ENCODE results near the gene LILRB1. TPM values are rescaled to one million over a fixed set of nuclear protein-coding genes. Genes with fewer than 3 reads are reported as not detected.

Gene LILRB1
- total RNA-seq, 4 donors from 2014 or later = 0.59 to 15.3 (median 3.4) TPM

GRCh38 chr19:54644056-54644455, 13.8 kb downstream of the LILRB1 start:
- 64 to 65% methylated on average over 5 of the region's 5 CpGs for WGBS, 2 donors
- no peaks in the 10 kb centered on the region for H3K4me1 ChIP-seq
- no peak overlapping the region for H3K4me3 ChIP-seq
- TF ChIP-seq EP300 (IDR thresholded peaks at IDR 0.05) (peak in 1 of 2 donors; percentile 11), POLR2A (IDR thresholded peaks at IDR 0.05) (no peak)
- H3K27me3 ChIP-seq = no peaks in the 10 kb centered on the region
- no peaks in the 10 kb centered on the region for H3K36me3 ChIP-seq
- H3K9me3 ChIP-seq = no peaks in the 10 kb centered on the region
- DNase-seq (ENCODE audit: low spot score in 2 of 2) = peak in 1 of 2 donors; percentile 24
- no peak overlapping the region for H3K27ac ChIP-seq

GRCh38 chr19:54646331-54646841, 16.1 kb downstream of the LILRB1 start:
- Histone ChIP-seq H3K4me3 (no peak overlapping the region), H3K27me3 (no peaks in the 10 kb centered on the region), H3K4me1 (no peaks in the 10 kb centered on the region), H3K9me3 (no peaks in the 10 kb centered on the region), H3K27ac (no peak overlapping the region), H3K36me3 (no peaks in the 10 kb centered on the region)
- no peak for TF ChIP-seq CTCF (IDR thresholded peaks at IDR 0.05)
- TF ChIP-seq EP300 (IDR thresholded peaks at IDR 0.05) = no peak
- TF ChIP-seq POLR2A (IDR thresholded peaks at IDR 0.05) = no peak
- no peak for DNase-seq (ENCODE audit: low spot score in 2 of 2)
- WGBS, 2 donors = 85 to 88% methylated on average over 19 of the region's 19 CpGs

GRCh38 chr19:54648129-54648528, 17.8 kb downstream of the LILRB1 start:
- Histone ChIP-seq H3K27ac (no peak overlapping the region), H3K4me3 (no peak overlapping the region), H3K4me1 (no peaks in the 10 kb centered on the region), H3K27me3 (no peaks in the 10 kb centered on the region), H3K36me3 (no peaks in the 10 kb centered on the region), H3K9me3 (no peaks in the 10 kb centered on the region)
- DNase-seq (ENCODE audit: low spot score in 2 of 2) = no peak
- TF ChIP-seq CTCF (IDR thresholded peaks at IDR 0.05) (no peak), EP300 (IDR thresholded peaks at IDR 0.05) (no peak), POLR2A (IDR thresholded peaks at IDR 0.05) (no peak)
- WGBS, 2 donors = 50 to 59% methylated on average over 4 of the region's 4 CpGs

GRCh38 chr19:54650108-54650655, 19.9 kb downstream of the LILRB1 start:
- Histone ChIP-seq H3K9me3 (no peaks in the 10 kb centered on the region), H3K4me3 (no peak overlapping the region), H3K4me1 (no peaks in the 10 kb centered on the region), H3K27me3 (no peaks in the 10 kb centered on the region), H3K36me3 (no peaks in the 10 kb centered on the region), H3K27ac (no peak overlapping the region)
- 85 to 86% methylated on average over 6 of the region's 6 CpGs for WGBS, 2 donors
- no peak for TF ChIP-seq POLR2A (IDR thresholded peaks at IDR 0.05)
- no peak for TF ChIP-seq EP300 (IDR thresholded peaks at IDR 0.05)
- no peak for TF ChIP-seq CTCF (IDR thresholded peaks at IDR 0.05)
- DNase-seq (ENCODE audit: low spot score in 2 of 2) = no peak

GRCh38 chr19:54653181-54653809, 23.0 kb downstream of the LILRB1 start:
- no peak for DNase-seq (ENCODE audit: low spot score in 2 of 2)
- Histone ChIP-seq H3K27ac (no peak overlapping the region), H3K4me1 (no peaks in the 10 kb centered on the region), H3K27me3 (no peaks in the 10 kb centered on the region), H3K4me3 (no peak overlapping the region), H3K9me3 (no peaks in the 10 kb centered on the region), H3K36me3 (no peaks in the 10 kb centered on the region)
- WGBS, 2 donors = 35 to 38% methylated on average over 6 of the region's 6 CpGs
- no peak for TF ChIP-seq POLR2A (IDR thresholded peaks at IDR 0.05)
- peak in 3 of 5 experiments; percentile 23 to 50 (median 29) for TF ChIP-seq CTCF (IDR thresholded peaks at IDR 0.05)
